Measurements from ENCODE around the gene XXYLT1. TPM values are rescaled to one million over a fixed set of nuclear protein-coding genes. Genes with fewer than 3 reads are reported as not detected.
A peak's percentile ranks its signal among the peaks of the same experiment; 100 is the strongest.

Gene XXYLT1
- total and polyA plus RNA-seq, 10 of the 15 experiments (the other 5 are each of a cell fraction or from before 2014, with no cell fraction given), result 1.2 to 14.2 (median 9.3) TPM

- no peaks in the 10 kb centered on the region for H3K36me3 ChIP-seq (ENCODE audit: control insufficient read depth in 2 of 2, insufficient read depth in 2 of 2, low read length in 1 of 2)
- H4K20me1 ChIP-seq (ENCODE audit: control insufficient read depth, insufficient read depth), result no peaks in the 10 kb centered on the region
- no TSS peak for BruUV-seq (replicated peaks)
- ChIA-PET CTCF (interaction anchor here (1.2 kb wide), 2 partner anchors 9 to 357 kb away, joined by 3 to 5 read pairs; no protein-coding TSS in a partner anchor), SMC1A (ENCODE audit: uncharacterized antibody, unreplicated experiment) (no interaction called here), POLR2A (no interaction called here), RAD21 (ENCODE audit: unreplicated experiment) (interaction anchor here (1.0 kb wide), 1 partner anchor 210 kb away, joined by 3 read pairs; no protein-coding TSS in a partner anchor)
- no peak overlapping the region for H3K9ac ChIP-seq (ENCODE audit: control insufficient read depth, insufficient read depth, low read length)
- in situ Hi-C loops (cut with MboI) (no loop called here), intact Hi-C loops (cut with micrococcal nuclease; ENCODE audit: unreplicated experiment) (no loop called here)
- no peaks in the 10 kb centered on the region for H3K4me1 ChIP-seq (ENCODE audit: control insufficient read depth, insufficient read depth, low read length)
- H2AFZ ChIP-seq (ENCODE audit: control insufficient read depth, low read depth, low read length), result no peak overlapping the region
- no peak for FAIRE-seq
- DNase-seq (ENCODE audit: low read depth, low spot score), result no peak
- no peak overlapping the region for H3K4me2 ChIP-seq (ENCODE audit: control insufficient read depth, insufficient read depth)
- TF ChIP-seq SPI1 (IDR thresholded peaks at IDR 0.05; ENCODE audit: borderline replicate concordance, insufficient read depth, low read depth, low read length), result peak; percentile 53; the same call in 1 of the 2 replicates
- no peak for TF ChIP-seq JUND (IDR thresholded peaks at IDR 0.05; ENCODE audit: low read depth, low read length)
- TF ChIP-seq NR2F1 (conservative IDR thresholded peaks at IDR 0.05), result peak; percentile 37; the same call in 1 of the 2 replicates
- H3K9me3 ChIP-seq (replicated peaks; ENCODE audit: control insufficient read depth, insufficient read depth, low read length), result no peaks in the 10 kb centered on the region
- H3K4me3 ChIP-seq, result no peak overlapping the region
- WGBS (ENCODE audit: insufficient coverage, insufficient replicate concordance, low lambda C conversion rate, missing lambda C conversion rate), result 42% methylated on average over 11 of the region's 11 CpGs
- H3K79me2 ChIP-seq (ENCODE audit: control insufficient read depth, insufficient read depth, low read length), result no peaks in the 10 kb centered on the region
- peak; percentile 53 for ATAC-seq
- H3K27ac ChIP-seq (ENCODE audit: control insufficient read depth, insufficient read depth), result no peak overlapping the region
- H3K27me3 ChIP-seq (replicated peaks in 1 of 2; ENCODE audit: control insufficient read depth in 2 of 2, insufficient read depth in 2 of 2, low read length in 1 of 2), result no peaks in the 10 kb centered on the region; a peak in 1 of 4 replicates
Observed at GRCh38 chr3:195040094-195040493, 230.9 kb downstream of the XXYLT1 start.

- DNase-seq (ENCODE audit: low read depth, low spot score), result no peak
- no peaks in the 10 kb centered on the region for H3K36me3 ChIP-seq (ENCODE audit: control insufficient read depth in 2 of 2, insufficient read depth in 2 of 2, low read length in 1 of 2)
- CTCF ChIA-PET, result interaction anchor here (1.2 kb wide), 2 partner anchors 45 to 356 kb away, joined by 3 read pairs; no protein-coding TSS in a partner anchor
- no peak overlapping the region for H3K27ac ChIP-seq (ENCODE audit: control insufficient read depth, insufficient read depth)
- in situ Hi-C loops (cut with MboI) (no loop called here), intact Hi-C loops (cut with micrococcal nuclease; ENCODE audit: unreplicated experiment) (no loop called here)
- no peak for ATAC-seq
- RAD21 ChIA-PET (ENCODE audit: unreplicated experiment), result interaction anchor here (0.6 to 1.0 kb wide), 2 partner anchors 211 to 704 kb away, joined by 3 to 4 read pairs; no protein-coding TSS in a partner anchor
- no peaks in the 10 kb centered on the region; a peak in 1 of 4 replicates for H3K27me3 ChIP-seq (replicated peaks in 1 of 2; ENCODE audit: control insufficient read depth in 2 of 2, insufficient read depth in 2 of 2, low read length in 1 of 2)
- FAIRE-seq, result no peak
- no TSS peak for BruUV-seq (replicated peaks)
- no peaks in the 10 kb centered on the region for H4K20me1 ChIP-seq (ENCODE audit: control insufficient read depth, insufficient read depth)
- H2AFZ ChIP-seq (ENCODE audit: control insufficient read depth, low read depth, low read length), result no peak overlapping the region
- no peaks in the 10 kb centered on the region for H3K79me2 ChIP-seq (ENCODE audit: control insufficient read depth, insufficient read depth, low read length)
- SMC1A ChIA-PET (ENCODE audit: uncharacterized antibody, unreplicated experiment), result interaction anchor here (1.0 kb wide), 1 partner anchor 115 kb away, joined by 3 read pairs; no protein-coding TSS in a partner anchor
- H3K4me3 ChIP-seq, result no peak overlapping the region
- POLR2A ChIA-PET, result no interaction called here
- H3K4me2 ChIP-seq (ENCODE audit: control insufficient read depth, insufficient read depth), result no peak overlapping the region
- no peak for TF ChIP-seq SPI1 (IDR thresholded peaks at IDR 0.05; ENCODE audit: borderline replicate concordance, insufficient read depth, low read depth, low read length)
- no peaks in the 10 kb centered on the region for H3K9me3 ChIP-seq (replicated peaks; ENCODE audit: control insufficient read depth, insufficient read depth, low read length)
- H3K9ac ChIP-seq (ENCODE audit: control insufficient read depth, insufficient read depth, low read length), result no peak overlapping the region
- H3K4me1 ChIP-seq (ENCODE audit: control insufficient read depth, insufficient read depth, low read length), result no peaks in the 10 kb centered on the region
- WGBS (ENCODE audit: insufficient coverage, insufficient replicate concordance, low lambda C conversion rate, missing lambda C conversion rate), result 77% methylated on average over 7 of the region's 7 CpGs
Observed at GRCh38 chr3:195039180-195039843, 231.6 kb downstream of the XXYLT1 start.
